Endothelial cell of hepatic sinusoid (primary cell): ENCODE measurements around the gene LAMC3.

Source experiments
- in situ Hi-C: cut with HindIII; loops from 2 replicates; pipeline ENCODE4 v1.10.0; 2017; ENCODE audit warnings: low sequenced_read_pairs

Gene LAMC3

GRCh38 chr9:131038256-131039128 lies 29.5 kb downstream of the LAMC3 start:
- in situ Hi-C loops, result loop anchor here (5.0 to 10.0 kb wide), 2 partner anchors 56 to 71 kb away; partner anchors contain the start of gene AIF1L

GRCh38 chr9:131039129-131039954 lies 30.4 kb downstream of the LAMC3 start:
- in situ Hi-C loops, result loop anchor here (5.0 to 10.0 kb wide), 2 partner anchors 55 to 72 kb away; partner anchors contain the start of gene AIF1L

- in situ Hi-C loops, result no loop called here
Observed at GRCh38 chr9:131042666-131043065, 33.7 kb downstream of the LAMC3 start.

- in situ Hi-C loops, result no loop called here
Observed at GRCh38 chr9:131043087-131043486, 34.1 kb downstream of the LAMC3 start.

GRCh38 chr9:131043646-131044045 lies 34.7 kb downstream of the LAMC3 start:
- in situ Hi-C loops, result no loop called here

GRCh38 chr9:131045300-131046092 lies 36.5 kb downstream of the LAMC3 start:
- in situ Hi-C loops, result no loop called here

- in situ Hi-C loops, result no loop called here
Observed at GRCh38 chr9:131046093-131046380, 37.1 kb downstream of the LAMC3 start.

- in situ Hi-C loops, result no loop called here
Observed at GRCh38 chr9:131046581-131047202, 37.7 kb downstream of the LAMC3 start.

- in situ Hi-C loops, result no loop called here
Observed at GRCh38 chr9:131048332-131048731, 39.4 kb downstream of the LAMC3 start.

- in situ Hi-C loops, result no loop called here
Observed at GRCh38 chr9:131048820-131049219, 39.8 kb downstream of the LAMC3 start.

- in situ Hi-C loops, result no loop called here
Observed at GRCh38 chr9:131049829-131050715, 41.1 kb downstream of the LAMC3 start.

- in situ Hi-C loops, result no loop called here
Observed at GRCh38 chr9:131050831-131051230, 41.9 kb downstream of the LAMC3 start.

- in situ Hi-C loops, result no loop called here
Observed at GRCh38 chr9:131051592-131052517, 42.9 kb downstream of the LAMC3 start.

- in situ Hi-C loops, result no loop called here
Observed at GRCh38 chr9:131053896-131054295, 44.9 kb downstream of the LAMC3 start.

GRCh38 chr9:131056781-131057506 lies 48.0 kb downstream of the LAMC3 start:
- in situ Hi-C loops, result no loop called here

GRCh38 chr9:131060900-131061630 lies 52.1 kb downstream of the LAMC3 start:
- in situ Hi-C loops, result no loop called here

- in situ Hi-C loops, result no loop called here
Observed at GRCh38 chr9:131062969-131063368, 54.0 kb downstream of the LAMC3 start.
